NCI-H187 treated with DMSO at 0.1 percent for 48 hours (cell line): ENCODE results near the gene DDX53.

ENCODE experiments used
- DNase-seq: peaks from one replicate; lab custom pipeline; 2025; lab: John Stamatoyannopoulos, UW

Gene DDX53

GRCh38 chrX:23048806-23049573 is 49.2 kb downstream of the DDX53 start:
- DNase-seq = no peak

GRCh38 chrX:23052324-23052723 is 52.6 kb downstream of the DDX53 start:
- no peak for DNase-seq
